Neuronal stem cell (in vitro differentiated cells): ENCODE results near the gene ATP8A1.

Experiments
- DNase-seq: peaks from one replicate; pipeline ENCODE4 v3.0.0-alpha.2; 2013; ENCODE audit warnings: low spot score
- H2AFZ ChIP-seq: one replicate; pipeline ENCODE4 v1.6.1; 2013; ENCODE audit warnings: mild to moderate bottlenecking, low read length, inconsistent platforms
- H2AK5ac ChIP-seq: 2 replicates; pipeline ENCODE4 v1.6.1; 2013; ENCODE audit warnings: low read depth, mild to moderate bottlenecking, inconsistent platforms, low read length, moderate library complexity, mixed read lengths
- H2BK120ac ChIP-seq: 2 replicates; pipeline ENCODE4 v1.6.1; 2013; ENCODE audit warnings: low read depth, mild to moderate bottlenecking, inconsistent platforms, low read length, moderate library complexity, mixed read lengths
- H2BK12ac ChIP-seq: one replicate; pipeline ENCODE4 v1.6.1; 2013; ENCODE audit warnings: low read length, inconsistent platforms
- H2BK15ac ChIP-seq: 2 replicates; pipeline ENCODE4 v1.6.1; 2013; ENCODE audit warnings: mild to moderate bottlenecking, low read length, inconsistent platforms, mixed read lengths
- H2BK5ac ChIP-seq: one replicate; pipeline ENCODE4 v1.6.1; 2013; ENCODE audit warnings: inconsistent platforms, mild to moderate bottlenecking, low read length, moderate library complexity
- H3K14ac ChIP-seq: one replicate; pipeline ENCODE4 v1.6.1; 2013; ENCODE audit warnings: low read length, inconsistent platforms
- H3K18ac ChIP-seq: 2 replicates; pipeline ENCODE4 v1.6.1; 2013; ENCODE audit warnings: low read length, inconsistent platforms
- H3K23ac ChIP-seq: 2 replicates; pipeline ENCODE4 v1.6.1; 2013; ENCODE audit warnings: low read depth, mild to moderate bottlenecking, mixed read lengths, low read length, inconsistent platforms; ENCODE audit not compliant: poor library complexity
- H3K27ac ChIP-seq: replicated peaks from 3 replicates; pipeline ENCODE4 v1.5.1; 2013; ENCODE audit warnings: low read length, inconsistent platforms
- H3K27me3 ChIP-seq, 3 experiments: 2 replicates each; pipeline ENCODE4 v1.6.1; 2013; ENCODE audit warnings: low read length in 3 of 3, mild to moderate bottlenecking in 2 of 3, inconsistent platforms in 1 of 3, low read depth in 1 of 3, mixed read lengths in 1 of 3, moderate library complexity in 1 of 3; ENCODE audit not compliant: control insufficient read depth in 3 of 3, insufficient read depth in 3 of 3
- H3K36me3 ChIP-seq, 2 donors: replicated peaks in 1 of 2; 2 replicates each; pipeline ENCODE4 v1.6.1; 2013; ENCODE audit warnings: low read length in 2 of 2; ENCODE audit not compliant: control insufficient read depth in 2 of 2, insufficient read depth in 2 of 2
- H3K4ac ChIP-seq: 2 replicates; pipeline ENCODE4 v1.6.1; 2013; ENCODE audit warnings: inconsistent platforms, mild to moderate bottlenecking, low read length, moderate library complexity
- H3K4me1 ChIP-seq, 2 donors: 1 replicate in 1 of 2; 2 replicates in 1 of 2; pipeline ENCODE4 v1.6.1; 2013; ENCODE audit warnings: low read length in 2 of 2, low read depth in 1 of 2; ENCODE audit not compliant: control insufficient read depth in 2 of 2, insufficient read depth in 1 of 2
- H3K4me2 ChIP-seq: one replicate; pipeline ENCODE4 v1.6.1; 2013; ENCODE audit warnings: mild to moderate bottlenecking, low read length, inconsistent platforms; ENCODE audit not compliant: insufficient read depth, poor library complexity, severe bottlenecking
- H3K4me3 ChIP-seq, 2 donors: 2 replicates each; pipeline ENCODE4 v1.5.1; 2013; ENCODE audit warnings: low read length in 2 of 2, mild to moderate bottlenecking in 2 of 2, inconsistent platforms in 1 of 2, moderate library complexity in 1 of 2
- H3K79me1 ChIP-seq: one replicate; pipeline ENCODE4 v1.6.1; 2013; ENCODE audit warnings: low read depth, mild to moderate bottlenecking, inconsistent platforms, low read length, moderate library complexity
- H3K9ac ChIP-seq: one replicate; pipeline ENCODE4 v1.6.1; 2013; ENCODE audit warnings: mild to moderate bottlenecking, low read depth, low read length, inconsistent platforms; ENCODE audit not compliant: poor library complexity
- H3K9me3 ChIP-seq, 2 donors: replicated peaks in 1 of 2; 2 replicates each; pipeline versions ENCODE3 to v1.6.1; 2013; ENCODE audit warnings: low read length in 2 of 2, mild to moderate bottlenecking in 2 of 2, inconsistent platforms in 1 of 2, low read depth in 1 of 2, mixed read lengths in 1 of 2, moderate library complexity in 1 of 2; ENCODE audit not compliant: control insufficient read depth in 2 of 2, insufficient read depth in 1 of 2
- H4K8ac ChIP-seq: one replicate; pipeline ENCODE4 v1.6.1; 2013; ENCODE audit warnings: low read depth, mild to moderate bottlenecking, inconsistent platforms, low read length, moderate library complexity
- H4K91ac ChIP-seq: one replicate; pipeline ENCODE4 v1.6.1; 2013; ENCODE audit warnings: low read length, low read depth, mild to moderate bottlenecking, inconsistent platforms; ENCODE audit not compliant: poor library complexity
- WGBS, 2 donors: extraction: QIAGEN DNeasy Blood & Tissue Kit; methylation state at CpG; one replicate each; pipeline ENCODE4 v1.1.7; 2013; ENCODE audit warnings: missing lambda C conversion rate in 2 of 2, mixed read lengths in 1 of 2; ENCODE audit not compliant: insufficient read length in 2 of 2, insufficient replicate concordance in 1 of 2; ENCODE audit errors: extremely low coverage in 2 of 2; 5-methylcytosine and 5-hydroxymethylcytosine counted together

The ATP8A1 gene

DNA sequence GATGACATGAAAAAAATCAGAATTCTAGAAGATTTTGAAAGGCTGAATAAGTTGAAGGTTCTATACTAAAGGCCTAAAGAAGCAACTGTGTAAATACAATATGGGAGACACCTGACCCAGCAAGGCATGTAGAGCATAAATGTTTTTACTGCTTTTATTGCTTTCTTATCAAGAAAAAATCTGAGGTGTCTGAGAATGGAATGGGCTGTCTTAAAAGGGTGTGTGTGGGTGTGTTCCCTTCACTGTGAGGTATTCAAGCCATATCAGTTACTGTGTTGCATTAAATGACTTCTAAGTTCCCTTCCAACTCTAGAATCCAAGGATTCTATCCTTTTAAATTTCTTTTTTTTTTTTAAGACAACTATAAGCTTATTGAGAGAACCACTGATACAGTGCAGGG, 15.7 kb downstream of the ATP8A1 start:
- Histone ChIP-seq H3K9ac (no peak overlapping the region), H3K4me2 (no peak overlapping the region), H3K23ac (no peak overlapping the region), H2BK5ac (no peak overlapping the region), H3K4me3 (no peak overlapping the region), H2BK15ac (no peak overlapping the region), H2BK12ac (no peak overlapping the region), H2BK120ac (no peak overlapping the region), H3K27ac (no peak overlapping the region), H4K91ac (no peak overlapping the region), H2AK5ac (no peak overlapping the region), H4K8ac (no peak overlapping the region), H3K18ac (no peak overlapping the region), H3K36me3 (no peaks in the 10 kb centered on the region), H2AFZ (no peak overlapping the region), H3K14ac (no peak overlapping the region), H3K4me1 (peaks cover 0 to 11% of the 10 kb centered on the region in 2 donors), H3K27me3 (no peaks in the 10 kb centered on the region), H3K79me1 (no peaks in the 10 kb centered on the region), H3K4ac (no peak overlapping the region), H3K9me3 (peaks cover 0 to 1% of the 10 kb centered on the region in 2 donors)
- DNase-seq = no peak

DNA sequence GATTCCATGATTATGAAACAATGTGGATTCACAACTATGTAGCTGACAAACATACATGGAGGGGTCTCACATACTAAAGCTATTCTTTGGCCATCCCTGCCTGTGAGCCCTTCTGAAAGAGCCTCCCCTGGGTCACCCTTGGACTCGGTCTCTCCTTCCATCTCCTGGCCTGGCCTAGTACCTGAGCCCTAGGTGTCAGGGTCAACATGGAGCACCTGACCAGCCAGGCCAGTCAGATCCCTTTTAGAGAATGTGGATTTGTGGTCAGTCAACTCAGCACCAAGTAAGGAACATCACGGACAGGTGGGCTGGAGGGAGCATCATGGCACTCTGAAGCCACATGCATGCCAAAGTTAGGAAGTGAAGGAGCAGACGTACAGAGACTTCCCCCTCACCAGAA, 16.3 kb downstream of the ATP8A1 start:
- H3K18ac ChIP-seq = peak overlapping the region; percentile 49
- no peak overlapping the region for H2BK5ac ChIP-seq
- H2BK120ac ChIP-seq = no peak overlapping the region
- WGBS, 2 donors = no CpG with 5 or more reads among the region's 3 CpGs
- no peak for DNase-seq
- H3K23ac ChIP-seq = no peak overlapping the region
- no peaks in the 10 kb centered on the region for H3K79me1 ChIP-seq
- H2BK15ac ChIP-seq = no peak overlapping the region
- no peaks in the 10 kb centered on the region for H3K36me3 ChIP-seq
- H2AK5ac ChIP-seq = no peak overlapping the region
- no peak overlapping the region for H2AFZ ChIP-seq
- no peak overlapping the region for H3K9ac ChIP-seq
- no peak overlapping the region for H3K27ac ChIP-seq
- H3K27me3 ChIP-seq = no peaks in the 10 kb centered on the region
- no peak overlapping the region for H4K91ac ChIP-seq
- H3K4ac ChIP-seq = no peak overlapping the region
- H3K14ac ChIP-seq = no peak overlapping the region
- no peak overlapping the region for H2BK12ac ChIP-seq
- H4K8ac ChIP-seq = no peak overlapping the region
- H3K4me2 ChIP-seq = no peak overlapping the region
- peaks cover 0 to 14% of the 10 kb centered on the region in 2 donors for H3K4me1 ChIP-seq
- no peak overlapping the region for H3K4me3 ChIP-seq
- H3K9me3 ChIP-seq = peaks cover 0 to 1% of the 10 kb centered on the region in 2 donors

DNA sequence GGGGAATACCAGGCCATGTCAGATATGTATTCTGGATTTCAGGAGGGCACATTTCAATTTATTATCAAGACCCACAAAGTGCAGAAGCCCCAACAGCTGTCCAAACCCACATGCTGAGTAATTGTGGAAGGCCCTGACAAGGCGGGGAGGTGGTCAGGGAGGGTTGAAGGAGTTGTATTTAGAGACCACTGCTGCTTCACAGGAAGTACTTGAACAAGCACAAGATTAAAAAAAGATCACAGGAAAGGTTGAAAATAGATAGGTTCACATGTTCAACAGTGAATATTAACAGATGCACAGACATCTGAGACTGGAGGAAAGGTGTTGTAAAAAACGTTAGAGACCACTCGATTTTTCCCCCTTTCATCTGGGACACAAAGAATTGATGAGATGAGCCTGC, 17.9 kb downstream of the ATP8A1 start:
- Histone ChIP-seq H3K27ac (no peak overlapping the region), H2AK5ac (no peak overlapping the region), H2AFZ (no peak overlapping the region), H3K36me3 (no peaks in the 10 kb centered on the region), H2BK120ac (no peak overlapping the region), H3K27me3 (no peaks in the 10 kb centered on the region), H2BK15ac (no peak overlapping the region), H3K18ac (peak overlapping the region; percentile 63), H4K8ac (no peak overlapping the region), H3K79me1 (no peaks in the 10 kb centered on the region), H3K9ac (no peak overlapping the region), H3K4ac (no peak overlapping the region), H2BK12ac (no peak overlapping the region), H3K4me1 (peaks cover 0 to 14% of the 10 kb centered on the region in 2 donors), H4K91ac (no peak overlapping the region), H3K9me3 (peaks cover 0 to 1% of the 10 kb centered on the region in 2 donors), H3K14ac (no peak overlapping the region), H3K4me3 (no peak overlapping the region), H3K4me2 (no peak overlapping the region), H3K23ac (no peak overlapping the region), H2BK5ac (no peak overlapping the region)
- no CpG with 5 or more reads among the region's 3 CpGs for WGBS, 2 donors
- no peak for DNase-seq

DNA sequence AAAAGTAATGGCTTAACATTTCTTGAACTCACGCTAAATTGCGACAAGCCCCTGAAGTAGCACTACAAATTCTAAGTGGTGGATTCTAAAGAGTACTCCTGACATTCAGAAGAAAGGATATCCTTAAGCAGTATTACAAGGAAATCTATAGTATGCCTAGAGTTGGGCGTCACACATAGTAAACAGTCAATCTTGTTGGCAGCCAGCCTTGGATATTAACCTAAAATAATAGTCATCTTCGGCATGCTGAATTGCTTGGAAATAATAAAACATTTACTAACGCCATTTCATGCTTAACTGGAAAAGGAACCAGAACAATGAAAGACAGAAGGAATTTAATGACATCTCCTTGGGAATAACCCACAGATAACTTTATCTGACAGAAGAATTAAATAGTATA, 18.6 kb downstream of the ATP8A1 start:
- no peak overlapping the region for H2BK120ac ChIP-seq
- no peak overlapping the region for H3K14ac ChIP-seq
- no peak overlapping the region for H2BK12ac ChIP-seq
- no peak overlapping the region for H3K18ac ChIP-seq
- H3K27ac ChIP-seq = no peak overlapping the region
- H3K27me3 ChIP-seq = no peaks in the 10 kb centered on the region
- H3K9ac ChIP-seq = no peak overlapping the region
- H4K8ac ChIP-seq = no peak overlapping the region
- DNase-seq = no peak
- no peak overlapping the region for H2AK5ac ChIP-seq
- no peak overlapping the region for H4K91ac ChIP-seq
- no peak overlapping the region for H3K4me3 ChIP-seq
- no peaks in the 10 kb centered on the region for H3K36me3 ChIP-seq
- no peaks in the 10 kb centered on the region for H3K79me1 ChIP-seq
- no CpG with 5 or more reads among the region's 5 CpGs for WGBS, 2 donors
- no peak overlapping the region for H3K4ac ChIP-seq
- H3K23ac ChIP-seq = no peak overlapping the region
- peaks cover 0 to 1% of the 10 kb centered on the region in 2 donors for H3K9me3 ChIP-seq
- H3K4me2 ChIP-seq = no peak overlapping the region
- no peak overlapping the region for H2BK5ac ChIP-seq
- no peak overlapping the region for H2BK15ac ChIP-seq
- H3K4me1 ChIP-seq = peaks cover 0 to 14% of the 10 kb centered on the region in 2 donors
- no peak overlapping the region for H2AFZ ChIP-seq
